A549 (cell line): ENCODE results near the gene KIF12. TPM values are rescaled to one million over a fixed set of nuclear protein-coding genes. Genes with fewer than 3 reads are reported as not detected.

ENCODE experiments used
- ATAC-seq, 2 experiments: fragments of 200-7000 bp in 1 of 2; fragments of >200 bp in 1 of 2; cut with Nextera tagmentation in 1 of 2; cut with Tn5 transposase in 1 of 2; 3 replicates each; pipeline versions ENCODE4 v1.8.0 to v1.9.1; 2018 to 2020; ENCODE audit warnings: mild to moderate bottlenecking in 1 of 2, moderate library complexity in 1 of 2
- CTCF ChIA-PET: fragments of 300-600 bp; sonication (Branson Sonifier 250); formaldehyde crosslinking; extraction: SDS; loops from one replicate; lab custom pipeline; 2021; ENCODE audit warnings: antibody characterized with exemption, inconsistent platforms; lab: Yijun Ruan, JAX
- POLR2A ChIA-PET: fragments of 350-600 bp; formaldehyde crosslinking; extraction: SDS; loops from one replicate; lab custom pipeline; 2021; ENCODE audit warnings: antibody characterized with exemption, inconsistent platforms; lab: Yijun Ruan, JAX
- DNase-seq, 2 experiments: peaks; one replicate each; pipeline versions ENCODE4 v3.0.0 to v3.0.0-alpha.2; 2011 to 2016; ENCODE audit warnings: low read depth in 1 of 2, low spot score in 1 of 2
- FAIRE-seq: peaks from 2 replicates; lab custom pipeline; 2011; peaks lifted over from hg19 to GRCh38; lab: Jason Lieb, UNC
- H3K27ac ChIP-seq, 2 experiments: fragments of >200 bp; sonication (Bioruptor Twin); formaldehyde crosslinking; 3 replicates each; pipeline ENCODE4 v1.5.1; 2016 to 2017
- H3K4me1 ChIP-seq: fragments of >200 bp; sonication (Bioruptor Twin); formaldehyde crosslinking; 3 replicates; pipeline ENCODE4 v1.6.1; 2016
- H3K4me2 ChIP-seq: fragments of >200 bp; sonication (Bioruptor Twin); formaldehyde crosslinking; 3 replicates; pipeline ENCODE4 v1.6.1; 2016
- H3K4me3 ChIP-seq: fragments of >200 bp; sonication (Bioruptor Twin); formaldehyde crosslinking; 3 replicates; pipeline ENCODE4 v1.5.1; 2016
- H3K9me3 ChIP-seq: fragments of >200 bp; sonication (Bioruptor Twin); formaldehyde crosslinking; 3 replicates; pipeline ENCODE4 v1.6.1; 2016
- CBX2 ChIP-seq: fragments of 200-600 bp; sonication (generic); IDR thresholded peaks from 2 replicates; pipeline ENCODE4 v1.6.1; 2016; ENCODE audit warnings: low read depth, mild to moderate bottlenecking, borderline replicate concordance
- CBX8 ChIP-seq: fragments of 200-600 bp; sonication (generic); IDR thresholded peaks from 2 replicates; pipeline ENCODE4 v1.6.1; 2016
- CEBPB ChIP-seq, 2 experiments: fragments of >200 bp in 1 of 2; sonication (Bioruptor Twin) in 1 of 2; formaldehyde crosslinking in 1 of 2; IDR thresholded peaks; 2 replicates each; pipeline ENCODE4 v1.6.1; 2012 to 2016
- EHMT2 ChIP-seq: fragments of 200-600 bp; sonication (generic); IDR thresholded peaks from 2 replicates; pipeline ENCODE4 v1.6.1; 2016; ENCODE audit warnings: antibody characterized with exemption, low read depth, mild to moderate bottlenecking, moderate library complexity
- FOSL2 ChIP-seq, 2 experiments: fragments of 450-650 bp in 1 of 2; fragments of >200 bp in 1 of 2; sonication (Bioruptor Twin) in 1 of 2; formaldehyde crosslinking; IDR thresholded peaks; 2 replicates each; pipeline versions ENCODE4 v1.5.0 to v1.6.1; 2016 to 2020; ENCODE audit warnings: mild to moderate bottlenecking in 1 of 2, moderate library complexity in 1 of 2
- FOXS1 ChIP-seq: fragments of 250-450 bp; sonication (Bioruptor Pico); IDR thresholded peaks from 2 replicates; pipeline ENCODE4 v1.5.0; 2020; ENCODE audit warnings: mild to moderate bottlenecking, moderate library complexity
- HEYL ChIP-seq: fragments of 250-450 bp; sonication (Bioruptor Pico); IDR thresholded peaks from 2 replicates; pipeline ENCODE4 v1.8.0; 2021; ENCODE audit warnings: mild to moderate bottlenecking, moderate library complexity
- JUNB ChIP-seq: fragments of >200 bp; sonication (Bioruptor Twin); formaldehyde crosslinking; IDR thresholded peaks from 2 replicates; pipeline ENCODE4 v1.6.1; 2016
- NPAS2 ChIP-seq: fragments of 250-450 bp; sonication (Bioruptor Pico); IDR thresholded peaks from 2 replicates; pipeline ENCODE4 v1.8.0; 2022; ENCODE audit warnings: mild to moderate bottlenecking, moderate library complexity, borderline replicate concordance
- POLR2AphosphoS2 ChIP-seq: conservative IDR thresholded peaks from 2 replicates; pipeline ENCODE4 v1.6.1; 2012; ENCODE audit warnings: low read length, improper control_type of control experiment, inconsistent platforms
- RNF2 ChIP-seq: fragments of 200-600 bp; sonication (generic); IDR thresholded peaks from 2 replicates; pipeline ENCODE4 v1.6.1; 2016; ENCODE audit warnings: low read depth, mild to moderate bottlenecking, antibody characterized with exemption, moderate library complexity, borderline replicate concordance
- SMC3 ChIP-seq: fragments of >200 bp; sonication (Bioruptor Twin); formaldehyde crosslinking; IDR thresholded peaks from 3 replicates; pipeline ENCODE4 v1.6.1; 2018; ENCODE audit warnings: inconsistent platforms
- ZC3H11A ChIP-seq: fragments of 450-650 bp; IDR thresholded peaks from 2 replicates; pipeline ENCODE4 v1.6.1; 2014; ENCODE audit warnings: antibody characterized with exemption, mild to moderate bottlenecking
- ZFP36 ChIP-seq: fragments of 450-650 bp; IDR thresholded peaks from 2 replicates; pipeline ENCODE4 v1.6.1; 2014; ENCODE audit warnings: borderline replicate concordance; ENCODE audit not compliant: partially characterized antibody
- ZNF302 ChIP-seq: fragments of 250-450 bp; sonication (Bioruptor Pico); IDR thresholded peaks from 2 replicates; pipeline ENCODE4 v1.9.0; 2021; ENCODE audit warnings: inconsistent platforms, mild to moderate bottlenecking, moderate library complexity
- ZSCAN20 ChIP-seq: fragments of 250-450 bp; sonication (Bioruptor Pico); IDR thresholded peaks from 2 replicates; pipeline ENCODE4 v1.8.0; 2022; ENCODE audit warnings: mild to moderate bottlenecking, moderate library complexity
- WGBS: methylation state at CpG from one replicate; pipeline ENCODE4 v1.1.6; 2017; ENCODE audit errors: missing lambda C conversion rate; 5-methylcytosine and 5-hydroxymethylcytosine counted together
- polyA plus RNA-seq, 4 experiments: library from polyadenylated mRNA; depleted of rRNA in 3 of 4; stranded (reverse); fragments of >200 nt; fragmentation: RNase III in 1 of 4; extraction: RNeasy Plus Mini Kit Qiagen cat#74134 plus additional on column Dnase treatment in 1 of 4; gene quantifications; 2 replicates in 3 of 4; 3 replicates in 1 of 4; pipeline ENCODE4 v1.2.3, GENCODE V29; 2011 to 2017
- TF ChIP-seq, protein P1 (sequence below): fragments of 450-650 bp; IDR thresholded peaks from 2 replicates; pipeline ENCODE4 v1.6.1; 2014; ENCODE audit warnings: antibody characterized with exemption
- TF ChIP-seq, protein P2 (sequence below): fragments of >200 bp; sonication (Bioruptor Twin); formaldehyde crosslinking; IDR thresholded peaks from 2 replicates; pipeline ENCODE4 v1.6.1; 2016
- TF ChIP-seq, protein P3 (sequence below): fragments of >200 bp; sonication (Bioruptor Twin); formaldehyde crosslinking; IDR thresholded peaks from 3 replicates; pipeline ENCODE4 v1.6.1; 2016
- TF ChIP-seq, protein P4 (sequence below): IDR thresholded peaks from 2 replicates; pipeline ENCODE4 v1.6.1; 2012; ENCODE audit warnings: low read depth, borderline replicate concordance
- TF ChIP-seq, protein P5 (sequence below): fragments of 250-450 bp; sonication (Bioruptor Pico); IDR thresholded peaks from 2 replicates; pipeline ENCODE4 v1.5.0; 2021; ENCODE audit warnings: mild to moderate bottlenecking, moderate library complexity, borderline replicate concordance

Gene KIF12
- polyA plus RNA-seq, 2 of the 4 experiments (the other 2 are of a cell fraction) = 6.0 to 6.3 TPM

DNA sequence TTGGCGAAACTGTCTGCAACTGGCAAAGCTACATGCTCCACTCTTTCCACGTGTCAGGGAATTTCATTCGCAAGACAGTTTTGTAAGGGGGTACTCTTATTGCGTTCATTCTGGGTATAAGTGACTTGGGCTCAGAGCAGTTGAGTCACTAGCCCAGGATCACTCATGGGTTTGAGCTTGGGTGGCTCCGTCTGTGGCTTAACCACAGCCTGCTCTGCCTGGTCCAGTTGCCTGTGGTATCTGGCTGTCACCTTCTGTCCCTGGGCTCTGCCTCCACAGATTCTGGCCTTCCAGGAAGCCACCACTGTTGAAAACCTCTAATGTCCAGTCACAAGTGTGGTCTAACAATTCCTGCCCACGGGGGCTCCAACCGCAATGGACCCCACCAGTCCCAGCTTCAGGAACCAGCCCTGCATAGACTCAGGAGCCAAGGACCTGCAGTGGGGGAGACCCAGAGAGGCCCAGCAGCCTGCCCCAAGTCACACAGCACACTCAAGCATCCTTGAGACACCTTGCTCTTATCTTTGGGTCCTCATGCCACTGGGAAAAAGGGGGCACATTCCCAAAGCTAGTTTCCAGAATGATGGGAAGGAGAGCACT is 10.4 kb downstream of the KIF12 start (continued):
- TF ChIP-seq, protein P1, sequence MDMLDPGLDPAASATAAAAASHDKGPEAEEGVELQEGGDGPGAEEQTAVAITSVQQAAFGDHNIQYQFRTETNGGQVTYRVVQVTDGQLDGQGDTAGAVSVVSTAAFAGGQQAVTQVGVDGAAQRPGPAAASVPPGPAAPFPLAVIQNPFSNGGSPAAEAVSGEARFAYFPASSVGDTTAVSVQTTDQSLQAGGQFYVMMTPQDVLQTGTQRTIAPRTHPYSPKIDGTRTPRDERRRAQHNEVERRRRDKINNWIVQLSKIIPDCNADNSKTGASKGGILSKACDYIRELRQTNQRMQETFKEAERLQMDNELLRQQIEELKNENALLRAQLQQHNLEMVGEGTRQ = no peak
- TF ChIP-seq, protein P2, sequence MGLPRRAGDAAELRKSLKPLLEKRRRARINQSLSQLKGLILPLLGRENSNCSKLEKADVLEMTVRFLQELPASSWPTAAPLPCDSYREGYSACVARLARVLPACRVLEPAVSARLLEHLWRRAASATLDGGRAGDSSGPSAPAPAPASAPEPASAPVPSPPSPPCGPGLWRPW = no peak
- TF ChIP-seq NPAS2 (CRISPR knock-in tag) (no peak), FOSL2 (IDR thresholded peaks at IDR 0.05) (no peak), FOSL2 (CRISPR knock-in tag; IDR thresholded peaks at IDR 0.05) (no peak), CEBPB (IDR thresholded peaks at IDR 0.05) (no peak)
- TF ChIP-seq, protein P3, sequence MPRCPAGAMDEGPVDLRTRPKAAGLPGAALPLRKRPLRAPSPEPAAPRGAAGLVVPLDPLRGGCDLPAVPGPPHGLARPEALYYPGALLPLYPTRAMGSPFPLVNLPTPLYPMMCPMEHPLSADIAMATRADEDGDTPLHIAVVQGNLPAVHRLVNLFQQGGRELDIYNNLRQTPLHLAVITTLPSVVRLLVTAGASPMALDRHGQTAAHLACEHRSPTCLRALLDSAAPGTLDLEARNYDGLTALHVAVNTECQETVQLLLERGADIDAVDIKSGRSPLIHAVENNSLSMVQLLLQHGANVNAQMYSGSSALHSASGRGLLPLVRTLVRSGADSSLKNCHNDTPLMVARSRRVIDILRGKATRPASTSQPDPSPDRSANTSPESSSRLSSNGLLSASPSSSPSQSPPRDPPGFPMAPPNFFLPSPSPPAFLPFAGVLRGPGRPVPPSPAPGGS = no peak
- TF ChIP-seq, all 56 proteins: peak for 0

DNA sequence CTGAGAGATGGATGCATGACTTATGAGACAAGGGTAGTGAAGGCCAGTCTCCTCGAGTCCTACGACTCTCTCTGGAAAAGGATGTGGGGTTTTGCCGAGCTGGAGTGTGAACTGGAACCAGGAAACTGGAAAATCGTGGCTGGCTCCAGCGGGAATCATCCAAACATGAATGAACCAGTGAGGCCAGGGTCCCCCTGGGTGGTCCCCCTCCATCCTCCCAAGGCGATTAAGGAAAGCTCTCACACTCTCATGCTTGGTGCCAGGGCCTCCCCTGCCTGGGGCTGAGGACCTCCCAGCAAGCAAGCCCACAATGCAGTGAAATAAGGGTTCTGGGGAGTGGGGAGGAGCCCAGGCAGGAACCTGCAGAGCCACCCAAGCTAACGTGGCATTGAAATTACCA is 11.4 kb downstream of the KIF12 start:
- CTCF ChIA-PET = interaction anchor here (0.5 to 7.4 kb wide), 9 partner anchors 8 to 652 kb away, joined by 3 to 80 read pairs (median 3); partner anchors contain the start of gene AMBP
- Histone ChIP-seq H3K27ac (no peak overlapping the region), H3K4me2 (no peak overlapping the region), H3K4me3 (no peak overlapping the region), H3K4me1 (peaks cover 24% of the 10 kb centered on the region), H3K9me3 (no peaks in the 10 kb centered on the region)
- 81% methylated on average over 7 of the region's 7 CpGs for WGBS
- FAIRE-seq (no peak), DNase-seq (no peak), ATAC-seq (no peak)
- POLR2A ChIA-PET = no interaction called here
- TF ChIP-seq, protein P1 = no peak
- TF ChIP-seq RNF2 (no peak), FOXS1 (CRISPR knock-in tag) (no peak), EHMT2 (no peak), FOSL2 (IDR thresholded peaks at IDR 0.05) (no peak), FOSL2 (CRISPR knock-in tag; IDR thresholded peaks at IDR 0.05) (no peak), JUNB (no peak), ZFP36 (no peak), ZNF302 (CRISPR knock-in tag) (no peak), HEYL (no peak), POLR2AphosphoS2 (no peak), ZSCAN20 (no peak), CBX8 (no peak), CBX2 (no peak), SMC3 (no peak), ZC3H11A (no peak)
- TF ChIP-seq, protein P4, sequence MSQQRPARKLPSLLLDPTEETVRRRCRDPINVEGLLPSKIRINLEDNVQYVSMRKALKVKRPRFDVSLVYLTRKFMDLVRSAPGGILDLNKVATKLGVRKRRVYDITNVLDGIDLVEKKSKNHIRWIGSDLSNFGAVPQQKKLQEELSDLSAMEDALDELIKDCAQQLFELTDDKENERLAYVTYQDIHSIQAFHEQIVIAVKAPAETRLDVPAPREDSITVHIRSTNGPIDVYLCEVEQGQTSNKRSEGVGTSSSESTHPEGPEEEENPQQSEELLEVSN = no peak
- TF ChIP-seq, protein P5, sequence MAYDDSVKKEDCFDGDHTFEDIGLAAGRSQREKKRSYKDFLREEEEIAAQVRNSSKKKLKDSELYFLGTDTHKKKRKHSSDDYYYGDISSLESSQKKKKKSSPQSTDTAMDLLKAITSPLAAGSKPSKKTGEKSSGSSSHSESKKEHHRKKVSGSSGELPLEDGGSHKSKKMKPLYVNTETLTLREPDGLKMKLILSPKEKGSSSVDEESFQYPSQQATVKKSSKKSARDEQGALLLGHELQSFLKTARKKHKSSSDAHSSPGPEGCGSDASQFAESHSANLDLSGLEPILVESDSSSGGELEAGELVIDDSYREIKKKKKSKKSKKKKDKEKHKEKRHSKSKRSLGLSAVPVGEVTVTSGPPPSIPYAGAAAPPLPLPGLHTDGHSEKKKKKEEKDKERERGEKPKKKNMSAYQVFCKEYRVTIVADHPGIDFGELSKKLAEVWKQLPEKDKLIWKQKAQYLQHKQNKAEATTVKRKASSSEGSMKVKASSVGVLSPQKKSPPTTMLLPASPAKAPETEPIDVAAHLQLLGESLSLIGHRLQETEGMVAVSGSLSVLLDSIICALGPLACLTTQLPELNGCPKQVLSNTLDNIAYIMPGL (CRISPR knock-in tag) = no peak
